GM23338 (cell line): Measurements from ENCODE around the gene DAPK1.

Experiments
- CTCF ChIP-seq, 2 experiments: fragments of 200-600 bp in 1 of 2; sonication (generic) in 1 of 2; conservative IDR thresholded peaks; 2 replicates each; pipeline versions ENCODE4 v1.5.1 to v1.6.1; 2016 to 2017; ENCODE audit warnings: antibody characterized with exemption in 2 of 2, low read depth in 2 of 2, mild to moderate bottlenecking in 2 of 2, moderate library complexity in 1 of 2
- EZH2 ChIP-seq: fragments of 200-600 bp; sonication (generic); IDR thresholded peaks from one replicate; pipeline ENCODE4 v1.8.0; 2017; ENCODE audit warnings: antibody characterized with exemption, mild to moderate bottlenecking, low read depth; ENCODE audit not compliant: unreplicated experiment
- STAT1 ChIP-seq: IDR thresholded peaks from one replicate; pipeline ENCODE4 v1.6.1; 2016; ENCODE audit warnings: antibody characterized with exemption; ENCODE audit not compliant: unreplicated experiment

GRCh38 chr9:87567001-87567400 is 69.3 kb downstream of the DAPK1 start:
- no peak for TF ChIP-seq CTCF (conservative IDR thresholded peaks at IDR 0.05; ENCODE audit: low read depth in 2 of 2)
- no peak for TF ChIP-seq EZH2
- no peak for TF ChIP-seq STAT1
